Hepatocyte (in vitro differentiated cells): ENCODE results near the gene GNB3.

Experiments used
- CTCF ChIP-seq: fragments of 200-600 bp; sonication (generic); IDR thresholded peaks from 2 replicates; pipeline ENCODE4 v1.5.1; 2016; ENCODE audit warnings: antibody characterized with exemption, mild to moderate bottlenecking; ENCODE audit not compliant: poor library complexity
- EZH2 ChIP-seq: fragments of 200-600 bp; sonication (generic); IDR thresholded peaks from 2 replicates; pipeline ENCODE4 v1.6.1; 2016; ENCODE audit warnings: antibody characterized with exemption, mild to moderate bottlenecking, borderline replicate concordance
- EZH2phosphoT487 ChIP-seq: fragments of 200-600 bp; sonication (generic); IDR thresholded peaks from one replicate; pipeline ENCODE4 v1.6.1; 2018; ENCODE audit warnings: antibody characterized with exemption, mild to moderate bottlenecking, low read depth, moderate library complexity; ENCODE audit not compliant: unreplicated experiment, severe bottlenecking

GRCh38 chr12:6828781-6829535 is 11.8 kb upstream of the GNB3 start:
- TF ChIP-seq EZH2: no peak
- no peak for TF ChIP-seq CTCF
- no peak for TF ChIP-seq EZH2phosphoT487
